HepG2 (cell line): Measurements from ENCODE around the gene JAKMIP2. TPM values are rescaled to one million over a fixed set of nuclear protein-coding genes. Genes with fewer than 3 reads are reported as not detected.

Source experiments
- ARID2 ChIP-seq: sonication (generic); formaldehyde crosslinking; IDR thresholded peaks from 2 replicates; pipeline ENCODE4 v1.8.1; 2022; ENCODE audit warnings: mild to moderate bottlenecking, missing genetic modification reagents, borderline replicate concordance
- ASH2L ChIP-seq: fragments of 300-600, 200-600 bp; sonication (generic); IDR thresholded peaks from 2 replicates; pipeline ENCODE4 v1.7.0; 2017; ENCODE audit warnings: low read depth, mild to moderate bottlenecking, moderate library complexity, mixed read lengths, low read length; ENCODE audit not compliant: insufficient read length
- CBFB ChIP-seq: sonication (generic); formaldehyde crosslinking; IDR thresholded peaks from 2 replicates; pipeline ENCODE4 v1.4.0; 2020; ENCODE audit warnings: missing genetic modification reagents
- DNMT3B ChIP-seq: conservative IDR thresholded peaks from 2 replicates; pipeline ENCODE4 v1.6.1; 2016; ENCODE audit warnings: missing biosample characterization, control low read depth
- GATAD2A ChIP-seq: IDR thresholded peaks from 2 replicates; pipeline ENCODE4 v1.6.1; 2016
- GLI4 ChIP-seq: sonication (generic); formaldehyde crosslinking; IDR thresholded peaks from 2 replicates; pipeline ENCODE4 v1.5.1; 2020; ENCODE audit warnings: missing genetic modification reagents, mild to moderate bottlenecking, moderate library complexity, borderline replicate concordance
- HNF4A ChIP-seq: sonication (generic); formaldehyde crosslinking; IDR thresholded peaks from 2 replicates; pipeline ENCODE4 v1.4.0; 2020; ENCODE audit warnings: missing genetic modification reagents
- HNRNPL ChIP-seq: fragments of 200-400 bp; formaldehyde crosslinking; IDR thresholded peaks from 2 replicates; pipeline ENCODE4 v1.6.1; 2017; ENCODE audit warnings: mild to moderate bottlenecking, low read depth, low read length
- IKZF4 ChIP-seq: sonication (generic); formaldehyde crosslinking; IDR thresholded peaks from 2 replicates; pipeline ENCODE4 v1.5.1; 2020; ENCODE audit warnings: borderline replicate concordance, mild to moderate bottlenecking, low read depth, missing genetic modification reagents; ENCODE audit errors: not compliant biosample characterization
- MIER3 ChIP-seq: IDR thresholded peaks from 2 replicates; pipeline ENCODE4 v1.6.1; 2016; ENCODE audit warnings: missing compliant biosample characterization, borderline replicate concordance
- MTA1 ChIP-seq: sonication (generic); formaldehyde crosslinking; IDR thresholded peaks from 2 replicates; pipeline ENCODE4 v1.4.0; 2020; ENCODE audit warnings: missing genetic modification reagents, mild to moderate bottlenecking, borderline replicate concordance
- NCOR1 ChIP-seq: fragments of 200-600 bp; sonication (generic); IDR thresholded peaks from 2 replicates; pipeline ENCODE4 v1.7.0; 2017; ENCODE audit warnings: antibody characterized with exemption, low read length, borderline replicate concordance
- NPAS2 ChIP-seq: sonication (generic); formaldehyde crosslinking; IDR thresholded peaks from 2 replicates; pipeline ENCODE4 v1.8.0; 2022; ENCODE audit warnings: mild to moderate bottlenecking, missing genetic modification reagents, borderline replicate concordance
- NR2F2 ChIP-seq: IDR thresholded peaks from 2 replicates; pipeline ENCODE4 v1.6.1; 2012; ENCODE audit warnings: low read depth, inconsistent platforms, borderline replicate concordance
- NR2F6 ChIP-seq, 2 experiments: IDR thresholded peaks; 2 replicates each; pipeline ENCODE4 v1.6.1; 2016; ENCODE audit warnings: antibody characterized with exemption in 1 of 2, mild to moderate bottlenecking in 1 of 2
- PCBP2 ChIP-seq: fragments of 200-400 bp; formaldehyde crosslinking; optimal IDR thresholded peaks from 2 replicates; pipeline ENCODE3; 2018; ENCODE audit warnings: low read length, low read depth; ENCODE audit not compliant: poor library complexity, severe bottlenecking
- RARA ChIP-seq: IDR thresholded peaks from 2 replicates; pipeline ENCODE4 v1.6.1; 2016; ENCODE audit warnings: missing genetic modification reagents, missing compliant biosample characterization
- RBAK ChIP-seq: sonication (generic); formaldehyde crosslinking; IDR thresholded peaks from 2 replicates; pipeline ENCODE4 v1.5.1; 2020; ENCODE audit warnings: mild to moderate bottlenecking, missing genetic modification reagents
- REL ChIP-seq: sonication (generic); formaldehyde crosslinking; conservative IDR thresholded peaks from 2 replicates; pipeline ENCODE4 v1.8.0; 2022; ENCODE audit warnings: mild to moderate bottlenecking, missing genetic modification reagents, moderate library complexity
- SMARCE1 ChIP-seq: fragments of 450-650 bp; IDR thresholded peaks from 2 replicates; pipeline ENCODE4 v1.6.1; 2017; ENCODE audit warnings: borderline replicate concordance
- SP4 ChIP-seq: sonication (generic); formaldehyde crosslinking; IDR thresholded peaks from 2 replicates; pipeline ENCODE4 v1.8.1; 2023; ENCODE audit warnings: mild to moderate bottlenecking, missing genetic modification reagents
- XRCC5 ChIP-seq: fragments of 200-400 bp; formaldehyde crosslinking; optimal IDR thresholded peaks from 2 replicates; pipeline ENCODE3; 2017; ENCODE audit warnings: mild to moderate bottlenecking, low read length
- ZKSCAN8 ChIP-seq: IDR thresholded peaks from 2 replicates; pipeline ENCODE4 v1.6.1; 2016; ENCODE audit warnings: borderline replicate concordance, missing genetic modification reagents, missing compliant biosample characterization
- ZNF556 ChIP-seq: sonication (generic); formaldehyde crosslinking; IDR thresholded peaks from 2 replicates; pipeline ENCODE4 v1.4.0; 2020; ENCODE audit warnings: mild to moderate bottlenecking, missing genetic modification reagents, borderline replicate concordance
- ZNF619 ChIP-seq: sonication (generic); formaldehyde crosslinking; IDR thresholded peaks from 2 replicates; pipeline ENCODE4 v1.4.0; 2020; ENCODE audit warnings: mild to moderate bottlenecking, missing genetic modification reagents
- ZSCAN21 ChIP-seq: sonication (generic); formaldehyde crosslinking; IDR thresholded peaks from 2 replicates; pipeline ENCODE4 v1.8.0; 2022; ENCODE audit warnings: mild to moderate bottlenecking, missing genetic modification reagents, moderate library complexity, borderline replicate concordance
- polyA plus RNA-seq, 8 experiments: library from polyadenylated mRNA; depleted of rRNA in 3 of 8; stranded (reverse) in 7 of 8; unstranded in 1 of 8; fragments of >200 nt; fragmentation: Illumina TruSeq in 4 of 8; extraction: Trizol in 4 of 8; gene quantifications; 2 replicates each; pipeline versions ENCODE4 v1.2.1 to v1.2.3, GENCODE V29; 2011 to 2016; ENCODE audit warnings: low read depth in 4 of 8, missing spikeins in 1 of 8, mixed read lengths in 1 of 8; ENCODE audit not compliant: insufficient read depth in 1 of 8
- total RNA-seq, 5 experiments: library from RNA; depleted of rRNA; stranded (reverse); fragments of >200 nt; fragmentation: Illumina TruSeq; extraction: Trizol; gene quantifications; 2 replicates each; pipeline ENCODE4 v1.2.3, GENCODE V29; 2016; ENCODE audit warnings: low read depth in 1 of 5
- TF ChIP-seq, protein P1 (sequence below): sonication (generic); formaldehyde crosslinking; IDR thresholded peaks from 2 replicates; pipeline ENCODE4 v1.5.0; 2020; ENCODE audit warnings: missing genetic modification reagents
- TF ChIP-seq, protein P2 (sequence below): sonication (generic); formaldehyde crosslinking; IDR thresholded peaks from 2 replicates; pipeline ENCODE4 v1.5.0; 2020; ENCODE audit warnings: mild to moderate bottlenecking, missing genetic modification reagents
- TF ChIP-seq, protein P3 (sequence below): sonication (generic); formaldehyde crosslinking; IDR thresholded peaks from 2 replicates; pipeline ENCODE4 v1.8.1; 2023; ENCODE audit warnings: mild to moderate bottlenecking, inconsistent platforms, moderate library complexity, missing genetic modification reagents, borderline replicate concordance

The JAKMIP2 gene
- total and polyA plus RNA-seq, 2 of the 13 experiments (the other 11 are each of a cell fraction or from before 2014, with no cell fraction given) = 0.04 to 2.1 TPM

DNA sequence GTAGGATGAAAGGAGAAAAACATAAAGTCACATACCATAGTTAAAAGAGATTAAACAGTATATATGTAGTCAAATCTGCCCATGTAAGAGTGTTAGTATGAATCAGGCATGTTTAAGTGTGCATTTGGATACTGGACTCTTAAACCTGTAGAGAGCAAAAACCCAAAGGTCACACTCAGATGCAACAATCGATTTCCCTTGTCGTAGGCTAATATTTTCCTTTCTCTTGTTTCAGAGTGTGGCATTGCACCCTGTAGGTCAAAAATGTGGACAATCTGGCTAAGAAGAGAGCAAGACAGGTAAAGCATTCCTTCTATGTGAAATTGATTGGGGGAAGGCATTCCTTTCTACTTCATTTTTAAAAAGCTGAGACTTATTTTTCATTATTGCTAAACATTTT lies 8.9 kb downstream of the JAKMIP2 start (continued):
- TF ChIP-seq, protein P1, sequence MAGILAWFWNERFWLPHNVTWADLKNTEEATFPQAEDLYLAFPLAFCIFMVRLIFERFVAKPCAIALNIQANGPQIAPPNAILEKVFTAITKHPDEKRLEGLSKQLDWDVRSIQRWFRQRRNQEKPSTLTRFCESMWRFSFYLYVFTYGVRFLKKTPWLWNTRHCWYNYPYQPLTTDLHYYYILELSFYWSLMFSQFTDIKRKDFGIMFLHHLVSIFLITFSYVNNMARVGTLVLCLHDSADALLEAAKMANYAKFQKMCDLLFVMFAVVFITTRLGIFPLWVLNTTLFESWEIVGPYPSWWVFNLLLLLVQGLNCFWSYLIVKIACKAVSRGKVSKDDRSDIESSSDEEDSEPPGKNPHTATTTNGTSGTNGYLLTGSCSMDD (CRISPR knock-in tag) = no peak
- TF ChIP-seq HNRNPL (no peak), NCOR1 (no peak), NR2F2 (0 out of 2 replicates have a peak, but pooled peaks have one; percentile 19), IKZF4 (CRISPR knock-in tag) (no peak), ZNF619 (CRISPR knock-in tag) (no peak), SMARCE1 (no peak), DNMT3B (CRISPR knock-in tag) (no peak), ZNF556 (CRISPR knock-in tag) (no peak), GLI4 (CRISPR knock-in tag) (no peak), PCBP2 (no peak), MTA1 (CRISPR knock-in tag) (no peak), ASH2L (no peak), RBAK (CRISPR knock-in tag) (no peak), ZKSCAN8 (CRISPR knock-in tag) (no peak), GATAD2A (CRISPR knock-in tag) (0 out of 2 replicates have a peak, but pooled peaks have one; percentile 19), REL (CRISPR knock-in tag) (no peak), NR2F6 (IDR thresholded peaks at IDR 0.05) (0 out of 2 replicates have a peak, but pooled peaks have one; percentile 10), NR2F6 (CRISPR knock-in tag; IDR thresholded peaks at IDR 0.05) (no peak), ARID2 (no peak), SP4 (CRISPR knock-in tag) (no peak), CBFB (no peak), NPAS2 (CRISPR knock-in tag) (no peak), MIER3 (no peak), RARA (CRISPR knock-in tag) (0 out of 2 replicates have a peak, but pooled peaks have one; percentile 12), XRCC5 (no peak), ZSCAN21 (no peak), HNF4A (CRISPR knock-in tag) (peak; percentile 54)
- TF ChIP-seq, protein P2, sequence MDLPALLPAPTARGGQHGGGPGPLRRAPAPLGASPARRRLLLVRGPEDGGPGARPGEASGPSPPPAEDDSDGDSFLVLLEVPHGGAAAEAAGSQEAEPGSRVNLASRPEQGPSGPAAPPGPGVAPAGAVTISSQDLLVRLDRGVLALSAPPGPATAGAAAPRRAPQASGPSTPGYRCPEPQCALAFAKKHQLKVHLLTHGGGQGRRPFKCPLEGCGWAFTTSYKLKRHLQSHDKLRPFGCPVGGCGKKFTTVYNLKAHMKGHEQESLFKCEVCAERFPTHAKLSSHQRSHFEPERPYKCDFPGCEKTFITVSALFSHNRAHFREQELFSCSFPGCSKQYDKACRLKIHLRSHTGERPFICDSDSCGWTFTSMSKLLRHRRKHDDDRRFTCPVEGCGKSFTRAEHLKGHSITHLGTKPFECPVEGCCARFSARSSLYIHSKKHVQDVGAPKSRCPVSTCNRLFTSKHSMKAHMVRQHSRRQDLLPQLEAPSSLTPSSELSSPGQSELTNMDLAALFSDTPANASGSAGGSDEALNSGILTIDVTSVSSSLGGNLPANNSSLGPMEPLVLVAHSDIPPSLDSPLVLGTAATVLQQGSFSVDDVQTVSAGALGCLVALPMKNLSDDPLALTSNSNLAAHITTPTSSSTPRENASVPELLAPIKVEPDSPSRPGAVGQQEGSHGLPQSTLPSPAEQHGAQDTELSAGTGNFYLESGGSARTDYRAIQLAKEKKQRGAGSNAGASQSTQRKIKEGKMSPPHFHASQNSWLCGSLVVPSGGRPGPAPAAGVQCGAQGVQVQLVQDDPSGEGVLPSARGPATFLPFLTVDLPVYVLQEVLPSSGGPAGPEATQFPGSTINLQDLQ (CRISPR knock-in tag) = no peak
- TF ChIP-seq, protein P3, sequence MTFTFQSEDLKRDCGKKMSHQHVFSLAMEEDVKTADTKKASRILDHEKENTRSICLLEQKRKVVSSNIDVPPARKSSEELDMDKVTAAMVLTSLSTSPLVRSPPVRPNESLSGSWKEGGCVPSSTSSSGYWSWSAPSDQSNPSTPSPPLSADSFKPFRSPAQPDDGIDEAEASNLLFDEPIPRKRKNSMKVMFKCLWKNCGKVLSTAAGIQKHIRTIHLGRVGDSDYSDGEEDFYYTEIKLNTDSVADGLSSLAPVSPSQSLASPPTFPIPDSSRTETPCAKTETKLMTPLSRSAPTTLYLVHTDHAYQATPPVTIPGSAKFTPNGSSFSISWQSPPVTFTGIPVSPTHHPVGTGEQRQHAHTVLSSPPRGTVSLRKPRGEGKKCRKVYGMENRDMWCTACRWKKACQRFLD (CRISPR knock-in tag) = no peak
